ENCODE results near the gene LRRC8D.

- no peak for TF ChIP-seq POLR2A (IDR thresholded peaks at IDR 0.05; ENCODE audit: low read depth, low read length)
- TF ChIP-seq POLR2AphosphoS5 (IDR thresholded peaks at IDR 0.05; ENCODE audit: low read depth, low read length) = no peak
These were observed 115.9 kb downstream of the LRRC8D start for GRCh38 chr1:89936694-89937093.

Data from GM12892 (cell line).